BJ (cell line): ENCODE results near the gene LHPP. TPM values are rescaled to one million over a fixed set of nuclear protein-coding genes. Genes with fewer than 3 reads are reported as not detected.

Experiments
- CTCF ChIA-PET: fragments of 350-600 bp; formaldehyde crosslinking; extraction: SDS; loops from one replicate; lab custom pipeline; 2021; ENCODE audit warnings: antibody characterized with exemption, inconsistent platforms; lab: Yijun Ruan, JAX
- POLR2A ChIA-PET: fragments of 300-600 bp; sonication (Branson Sonifier 250); formaldehyde crosslinking; extraction: SDS; loops from one replicate; lab custom pipeline; 2021; ENCODE audit warnings: antibody characterized with exemption; lab: Charles Lee
- DNase-seq: peaks from one replicate; pipeline ENCODE4 v3.0.0-alpha.2; 2011; ENCODE audit warnings: low read depth
- H3K27me3 ChIP-seq: 2 replicates; pipeline ENCODE4 v1.6.0; 2011; ENCODE audit warnings: low read length; ENCODE audit not compliant: control insufficient read depth, insufficient read depth
- H3K36me3 ChIP-seq: 2 replicates; pipeline ENCODE4 v1.5.1; 2011; ENCODE audit warnings: low read length; ENCODE audit not compliant: control insufficient read depth, insufficient read depth
- H3K4me3 ChIP-seq: 2 replicates; pipeline ENCODE4 v1.5.1; 2011; ENCODE audit warnings: low read depth, mild to moderate bottlenecking, control low read depth, low read length
- CTCF ChIP-seq: IDR thresholded peaks from 2 replicates; pipeline ENCODE4 v1.5.1; 2011; ENCODE audit warnings: low read depth, mild to moderate bottlenecking, control low read depth, inconsistent platforms, low read length, moderate library complexity; ENCODE audit not compliant: insufficient read depth
- polyA plus RNA-seq: library from polyadenylated mRNA; depleted of rRNA; stranded (reverse); fragments of >200 nt; gene quantifications from 2 replicates; pipeline ENCODE4 v1.2.3, GENCODE V29; 2011

Gene LHPP
- polyA plus RNA-seq, 1 experiment: 23.8 TPM

GRCh38 chr10:124653311-124653710, 191.7 kb downstream of the LHPP start:
- Histone ChIP-seq H3K36me3 (no peaks in the 10 kb centered on the region), H3K27me3 (no peaks in the 10 kb centered on the region), H3K4me3 (no peak overlapping the region)
- ChIA-PET POLR2A (no interaction called here), CTCF (interaction anchor here (1.2 kb wide), 1 partner anchor 18 kb away, joined by 4 read pairs; no protein-coding TSS in a partner anchor)
- no peak for DNase-seq
- TF ChIP-seq CTCF: no peak

DNA sequence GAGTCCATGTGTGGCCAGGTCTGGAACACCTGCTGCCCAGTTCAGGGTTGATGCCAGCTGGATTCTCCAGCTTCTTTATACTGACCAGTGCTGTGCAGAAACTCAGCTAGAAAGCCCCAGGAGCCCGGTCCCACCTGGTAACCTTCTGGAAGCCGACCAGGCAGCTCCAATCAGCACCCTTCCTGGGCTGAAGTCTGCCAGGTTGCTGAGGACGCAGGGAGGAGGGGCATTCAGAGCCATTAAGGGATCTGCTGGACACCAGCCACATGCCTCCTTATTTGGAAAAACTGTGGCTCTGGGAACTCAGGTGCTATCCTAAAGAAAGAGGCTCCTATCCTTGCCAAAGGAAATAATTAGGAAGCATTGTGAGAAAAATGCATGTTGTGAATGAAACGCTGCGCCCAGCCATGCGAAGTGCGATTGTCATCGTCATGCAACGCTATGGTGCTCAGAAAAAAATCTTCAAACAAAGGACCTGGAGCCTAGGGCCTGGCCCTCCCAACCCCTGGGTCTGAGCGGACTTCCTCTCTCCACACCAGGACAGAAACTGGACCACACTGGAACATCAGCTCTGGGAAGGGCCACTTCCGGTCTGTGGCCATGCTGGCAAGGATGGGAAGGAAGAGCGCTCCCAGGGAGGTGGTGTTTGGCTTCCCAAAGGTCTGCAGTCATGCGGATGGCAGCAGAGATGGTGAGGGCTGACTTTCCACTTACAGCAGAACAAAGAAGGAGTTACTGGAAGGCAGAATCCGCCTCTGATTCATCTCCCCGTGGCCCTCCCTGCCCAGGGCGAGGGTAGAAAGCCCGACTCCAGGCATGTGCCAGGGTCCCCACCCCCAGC, 192.4 kb downstream of the LHPP start:
- H3K36me3 ChIP-seq: no peaks in the 10 kb centered on the region
- no peaks in the 10 kb centered on the region for H3K27me3 ChIP-seq
- POLR2A ChIA-PET: no interaction called here
- CTCF ChIA-PET: interaction anchor here (1.2 to 1.4 kb wide), 2 partner anchors 17 to 123 kb away, joined by 3 to 4 read pairs; no protein-coding TSS in a partner anchor
- no peak for DNase-seq
- no peak for TF ChIP-seq CTCF
- H3K4me3 ChIP-seq: no peak overlapping the region

- TF ChIP-seq CTCF: no peak
- no peak for DNase-seq
- ChIA-PET POLR2A (no interaction called here), CTCF (interaction anchor here (1.4 kb wide), 1 partner anchor 124 kb away, joined by 3 read pairs; no protein-coding TSS in a partner anchor)
- Histone ChIP-seq H3K27me3 (no peaks in the 10 kb centered on the region), H3K36me3 (no peaks in the 10 kb centered on the region), H3K4me3 (no peak overlapping the region)
Measured at GRCh38 chr10:124654686-124655085, 193.1 kb downstream of the LHPP start.

DNA sequence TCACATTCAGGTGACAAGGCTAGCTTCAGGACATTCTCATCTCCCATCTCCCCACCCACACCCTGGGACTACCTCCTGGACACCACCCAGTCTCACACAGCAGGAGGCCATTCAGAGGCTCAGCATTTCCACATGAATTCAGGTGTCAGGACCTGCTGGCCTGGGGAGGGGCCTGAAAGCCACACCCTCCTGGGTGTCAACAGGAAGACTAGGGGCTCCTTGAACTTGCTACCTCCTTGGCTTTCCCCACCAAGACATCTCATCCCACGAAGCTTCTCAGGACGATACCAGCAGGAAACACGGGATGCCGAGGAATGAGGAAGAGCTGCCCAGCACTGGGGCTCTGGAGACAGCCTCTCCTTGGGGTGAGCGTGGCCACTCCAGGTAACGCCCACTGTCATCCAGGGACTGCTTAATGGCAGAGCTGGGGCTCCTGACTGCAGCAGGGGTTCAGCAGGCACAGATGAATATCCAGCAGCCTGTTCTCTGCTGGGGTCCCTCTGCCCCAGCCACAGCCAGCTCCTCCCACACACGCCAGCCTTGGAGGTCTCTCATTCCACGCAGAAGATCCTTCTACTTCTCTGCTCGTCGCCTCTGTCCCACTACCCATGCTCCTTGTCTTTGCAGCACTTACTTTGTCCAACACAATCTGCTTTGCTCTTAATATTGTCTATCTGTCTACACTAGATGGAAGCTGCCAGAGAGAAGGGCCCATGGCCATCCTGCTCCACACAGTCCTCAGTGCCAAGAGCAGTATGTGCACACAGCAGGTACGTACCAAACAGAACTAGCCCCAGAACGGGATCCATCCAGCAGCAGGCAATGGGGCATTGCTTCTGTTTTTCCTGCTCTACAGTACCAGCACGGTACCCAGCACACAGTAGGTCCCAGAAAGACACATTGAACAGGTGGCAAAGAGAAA, 193.8 kb downstream of the LHPP start:
- ChIA-PET POLR2A (no interaction called here), CTCF (interaction anchor here (1.4 kb wide), 1 partner anchor 125 kb away, joined by 3 read pairs; no protein-coding TSS in a partner anchor)

More for the DNA sequence above, 193.8 kb downstream of the LHPP start:
- TF ChIP-seq CTCF: no peak
- H3K27me3 ChIP-seq: no peaks in the 10 kb centered on the region
- DNase-seq: no peak
- H3K4me3 ChIP-seq: no peak overlapping the region
- no peaks in the 10 kb centered on the region for H3K36me3 ChIP-seq
